Caco-2 (cell line): ENCODE measurements around the gene CLNK. TPM values are rescaled to one million over a fixed set of nuclear protein-coding genes. Genes with fewer than 3 reads are reported as not detected.
A peak's percentile ranks its signal among the peaks of the same experiment; 100 is the strongest.

Experiments
- BruUV-seq: library from RNA; stranded (reverse); fragments of 400-500 nt; replicated peaks from 2 replicates; lab custom pipeline; 2021; lab: Mats Ljungman, UMichigan
- CTCF ChIA-PET: fragments of 300-600 bp; sonication (Branson Sonifier 250); formaldehyde crosslinking; loops from one replicate; lab custom pipeline; 2022; ENCODE audit warnings: antibody characterized with exemption; lab: Charles Lee
- POLR2A ChIA-PET: fragments of 300-600 bp; sonication (Branson Sonifier 250); formaldehyde crosslinking; loops from one replicate; lab custom pipeline; 2022; ENCODE audit warnings: antibody characterized with exemption; lab: Charles Lee
- DNase-seq, 2 experiments: peaks; one replicate each; pipeline versions ENCODE4 v3.0.0 to v3.0.0-alpha.2; 2020 to 2022
- H3K27me3 ChIP-seq: replicated peaks from 2 replicates; pipeline ENCODE4 v1.6.0; 2011; ENCODE audit warnings: low read length; ENCODE audit not compliant: control insufficient read depth, insufficient read depth
- H3K36me3 ChIP-seq: 2 replicates; pipeline ENCODE4 v1.5.1; 2011; ENCODE audit warnings: low read length; ENCODE audit not compliant: control insufficient read depth, insufficient read depth
- H3K4me1 ChIP-seq: fragments of 250-450 bp; sonication (Bioruptor Pico); 2 replicates; pipeline ENCODE4 v1.5.1; 2020; ENCODE audit warnings: mild to moderate bottlenecking
- H3K4me3 ChIP-seq: 2 replicates; pipeline ENCODE4 v1.5.1; 2011; ENCODE audit warnings: low read depth, mild to moderate bottlenecking, control low read depth, low read length
- H3K9me3 ChIP-seq: fragments of 250-450 bp; sonication (Bioruptor Pico); 2 replicates; pipeline ENCODE4 v1.5.1; 2020; ENCODE audit warnings: mild to moderate bottlenecking, moderate library complexity
- H3K27ac Mint-ChIP-seq: one replicate; pipeline ENCODE4 v1.8.0; 2022; ENCODE audit warnings: mixed read lengths; ENCODE audit not compliant: unreplicated experiment
- H3K27me3 Mint-ChIP-seq: one replicate; pipeline ENCODE4 v1.8.0; 2022; ENCODE audit warnings: mixed read lengths; ENCODE audit not compliant: insufficient read depth, unreplicated experiment
- H3K36me3 Mint-ChIP-seq: one replicate; pipeline ENCODE4 v1.8.0; 2022; ENCODE audit warnings: mild to moderate bottlenecking, mixed read lengths; ENCODE audit not compliant: insufficient read depth, unreplicated experiment
- H3K4me1 Mint-ChIP-seq: one replicate; pipeline ENCODE4 v1.8.0; 2022; ENCODE audit warnings: low read depth, mixed read lengths; ENCODE audit not compliant: unreplicated experiment
- H3K4me3 Mint-ChIP-seq: one replicate; pipeline ENCODE4 v1.8.0; 2022; ENCODE audit warnings: mild to moderate bottlenecking, moderate library complexity, mixed read lengths; ENCODE audit not compliant: unreplicated experiment
- H3K9me3 Mint-ChIP-seq: one replicate; pipeline ENCODE4 v1.8.0; 2022; ENCODE audit warnings: mixed read lengths; ENCODE audit not compliant: unreplicated experiment
- CTCF ChIP-seq, 2 experiments: fragments of 200-600 bp in 1 of 2; IDR thresholded peaks; 1 replicate in 1 of 2; 2 replicates in 1 of 2; pipeline versions ENCODE4 v1.5.1 to v1.8.0; 2011 to 2022; ENCODE audit warnings: antibody characterized with exemption in 1 of 2, control low read depth in 1 of 2, inconsistent platforms in 1 of 2, low read depth in 1 of 2, low read length in 1 of 2, mild to moderate bottlenecking in 1 of 2, moderate library complexity in 1 of 2; ENCODE audit not compliant: insufficient read depth in 1 of 2, severe bottlenecking in 1 of 2, unreplicated experiment in 1 of 2
- intact Hi-C: fragments of 100-400 bp; cut with micrococcal nuclease; formaldehyde crosslinking; loops from one replicate; pipeline ENCODE4 v1.10.0; 2022; ENCODE audit not compliant: unreplicated experiment
- total RNA-seq: library from RNA; stranded (reverse); gene quantifications from 2 replicates; pipeline ENCODE4 v1.2.3, GENCODE V29; 2022

The CLNK gene
- total RNA-seq, 1 experiment from 2014 or later = not detected

- Histone ChIP-seq H3K4me1 (peaks cover 24% of the 10 kb centered on the region), H3K9me3 (no peaks in the 10 kb centered on the region), H3K4me3 (no peak overlapping the region), H3K27me3 (no peaks in the 10 kb centered on the region), H3K36me3 (no peaks in the 10 kb centered on the region)
- no peak for DNase-seq
- intact Hi-C loops = loop anchor here (5.0 kb wide), 1 partner anchor 37 kb away; no protein-coding TSS in a partner anchor
- H3K27me3 Mint-ChIP-seq = no peaks in the 10 kb centered on the region
- H3K9me3 Mint-ChIP-seq = peaks cover 10% of the 10 kb centered on the region
- CTCF ChIA-PET = no interaction called here
- TF ChIP-seq CTCF (IDR thresholded peaks at IDR 0.05; ENCODE audit: insufficient read depth in 1 of 2, low read depth in 1 of 2, low read length in 1 of 2, severe bottlenecking in 1 of 2, unreplicated experiment in 1 of 2) = no peak
- H3K4me1 Mint-ChIP-seq = peaks cover 19% of the 10 kb centered on the region
- no peaks in the 10 kb centered on the region for H3K36me3 Mint-ChIP-seq
- H3K4me3 Mint-ChIP-seq = no peak overlapping the region
- no peak overlapping the region for H3K27ac Mint-ChIP-seq
- BruUV-seq = no TSS peak
- POLR2A ChIA-PET = no interaction called here
These were observed 25.3 kb downstream of the CLNK start for GRCh38 chr4:10659251-10659650.

- Mint-ChIP-seq H3K27ac (peak overlapping the region; percentile 51), H3K4me1 (peaks cover 23% of the 10 kb centered on the region), H3K27me3 (no peaks in the 10 kb centered on the region), H3K9me3 (peaks cover 10% of the 10 kb centered on the region), H3K36me3 (no peaks in the 10 kb centered on the region), H3K4me3 (no peak overlapping the region)
- Histone ChIP-seq H3K4me3 (no peak overlapping the region), H3K36me3 (no peaks in the 10 kb centered on the region), H3K4me1 (peaks cover 24% of the 10 kb centered on the region), H3K9me3 (no peaks in the 10 kb centered on the region), H3K27me3 (no peaks in the 10 kb centered on the region)
- intact Hi-C loops = loop anchor here (5.0 kb wide), 1 partner anchor 35 kb away; no protein-coding TSS in a partner anchor
- CTCF ChIA-PET = no interaction called here
- BruUV-seq = no TSS peak
- no peak for TF ChIP-seq CTCF (IDR thresholded peaks at IDR 0.05; ENCODE audit: insufficient read depth in 1 of 2, low read depth in 1 of 2, low read length in 1 of 2, severe bottlenecking in 1 of 2, unreplicated experiment in 1 of 2)
- DNase-seq = peak in 1 of 2 experiments; percentile 56
- POLR2A ChIA-PET = no interaction called here
These were observed 27.6 kb downstream of the CLNK start for GRCh38 chr4:10656988-10657387.

GRCh38 chr4:10656420-10656819 lies 28.1 kb downstream of the CLNK start:
- intact Hi-C loops = loop anchor here (5.0 kb wide), 1 partner anchor 34 kb away; no protein-coding TSS in a partner anchor
- no peak for TF ChIP-seq CTCF (IDR thresholded peaks at IDR 0.05; ENCODE audit: insufficient read depth in 1 of 2, low read depth in 1 of 2, low read length in 1 of 2, severe bottlenecking in 1 of 2, unreplicated experiment in 1 of 2)
- H3K4me3 ChIP-seq = no peak overlapping the region
- DNase-seq = no peak
- no TSS peak for BruUV-seq
- no peaks in the 10 kb centered on the region for H3K27me3 ChIP-seq
- Mint-ChIP-seq H3K36me3 (no peaks in the 10 kb centered on the region), H3K27ac (no peak overlapping the region), H3K4me1 (peaks cover 23% of the 10 kb centered on the region), H3K4me3 (no peak overlapping the region), H3K9me3 (peaks cover 10% of the 10 kb centered on the region), H3K27me3 (no peaks in the 10 kb centered on the region)
- no peaks in the 10 kb centered on the region for H3K9me3 ChIP-seq
- no peaks in the 10 kb centered on the region for H3K36me3 ChIP-seq
- CTCF ChIA-PET = no interaction called here
- POLR2A ChIA-PET = no interaction called here
- peaks cover 24% of the 10 kb centered on the region for H3K4me1 ChIP-seq
